GM18861 (cell line): ENCODE measurements around the gene FRS3.
A peak's percentile ranks its signal among the peaks of the same experiment; 100 is the strongest.

Source experiments
- ATAC-seq: cut with Tn5 transposase; IDR thresholded peaks from one replicate; pipeline ENCODE4 v1.9.1; 2021; ENCODE audit not compliant: unreplicated experiment

The FRS3 gene

GRCh38 chr6:41730531-41731436 lies 48.9 kb downstream of the FRS3 start:
- ATAC-seq = no peak

- no peak for ATAC-seq
Observed at GRCh38 chr6:41729624-41730023, 50.1 kb downstream of the FRS3 start.

- ATAC-seq = no peak
Observed at GRCh38 chr6:41728954-41729353, 50.7 kb downstream of the FRS3 start.

- no peak for ATAC-seq
Observed at GRCh38 chr6:41728073-41728936, 51.4 kb downstream of the FRS3 start.

GRCh38 chr6:41727705-41728072 lies 52.0 kb downstream of the FRS3 start:
- ATAC-seq = no peak

- no peak for ATAC-seq
Observed at GRCh38 chr6:41726876-41727275, 52.8 kb downstream of the FRS3 start.

GRCh38 chr6:41724586-41725501 lies 54.9 kb downstream of the FRS3 start:
- ATAC-seq = no peak

- ATAC-seq = no peak
Observed at GRCh38 chr6:41724228-41724580, 55.5 kb downstream of the FRS3 start.

- ATAC-seq = peak; percentile 62
Observed at GRCh38 chr6:41723530-41724227, 56.0 kb downstream of the FRS3 start.

- no peak for ATAC-seq
Observed at GRCh38 chr6:41722969-41723529, 56.7 kb downstream of the FRS3 start.

- no peak for ATAC-seq
Observed at GRCh38 chr6:41721414-41721813, 58.3 kb downstream of the FRS3 start.

GRCh38 chr6:41720783-41721182 lies 58.9 kb downstream of the FRS3 start:
- ATAC-seq = no peak

- ATAC-seq = no peak
Observed at GRCh38 chr6:41720262-41720620, 59.5 kb downstream of the FRS3 start.
